Measurements from ENCODE around the gene GRM3.

The GRM3 gene

GRCh38 chr7:86815556-86815955, 171.8 kb downstream of the GRM3 start:
- no peak for TF ChIP-seq CTCF (IDR thresholded peaks at IDR 0.05; ENCODE audit: insufficient read depth, low read length, missing control alignments)
- ChIA-PET POLR2A (no interaction called here), CTCF (interaction anchor here (0.9 to 1.4 kb wide), 2 partner anchors 20 to 926 kb away, joined by 3 to 4 read pairs; no protein-coding TSS in a partner anchor)
- H3K4me3 ChIP-seq (ENCODE audit: low read depth, low read length) = no peak overlapping the region
- no peak for DNase-seq (ENCODE audit: low read depth, low spot score)

- DNase-seq (ENCODE audit: low read depth, low spot score) = no peak
- ChIA-PET POLR2A (no interaction called here), CTCF (no interaction called here)
- H3K4me3 ChIP-seq (ENCODE audit: low read depth, low read length) = no peak overlapping the region
- no peak for TF ChIP-seq CTCF (IDR thresholded peaks at IDR 0.05; ENCODE audit: insufficient read depth, low read length, missing control alignments)
Measured at GRCh38 chr7:86818903-86819302, 175.2 kb downstream of the GRM3 start.

GRCh38 chr7:86823769-86824168, 180.1 kb downstream of the GRM3 start:
- POLR2A ChIA-PET = no interaction called here
- no peak for TF ChIP-seq CTCF (IDR thresholded peaks at IDR 0.05; ENCODE audit: insufficient read depth, low read length, missing control alignments)
- no peak for DNase-seq (ENCODE audit: low read depth, low spot score)
- CTCF ChIA-PET = no interaction called here
- no peak overlapping the region for H3K4me3 ChIP-seq (ENCODE audit: low read depth, low read length)

- DNase-seq (ENCODE audit: low read depth, low spot score) = no peak
- POLR2A ChIA-PET = no interaction called here
- H3K4me3 ChIP-seq (ENCODE audit: low read depth, low read length) = no peak overlapping the region
- CTCF ChIA-PET = no interaction called here
- TF ChIP-seq CTCF (IDR thresholded peaks at IDR 0.05; ENCODE audit: insufficient read depth, low read length, missing control alignments) = no peak
Measured at GRCh38 chr7:86825264-86825663, 181.6 kb downstream of the GRM3 start.

GRCh38 chr7:86826948-86827347, 183.2 kb downstream of the GRM3 start:
- POLR2A ChIA-PET = no interaction called here
- H3K4me3 ChIP-seq (ENCODE audit: low read depth, low read length) = no peak overlapping the region
- no peak for DNase-seq (ENCODE audit: low read depth, low spot score)
- CTCF ChIA-PET = no interaction called here
- TF ChIP-seq CTCF (IDR thresholded peaks at IDR 0.05; ENCODE audit: insufficient read depth, low read length, missing control alignments) = no peak

- ChIA-PET POLR2A (no interaction called here), CTCF (no interaction called here)
- no peak overlapping the region for H3K4me3 ChIP-seq (ENCODE audit: low read depth, low read length)
- DNase-seq (ENCODE audit: low read depth, low spot score) = no peak
- TF ChIP-seq CTCF (IDR thresholded peaks at IDR 0.05; ENCODE audit: insufficient read depth, low read length, missing control alignments) = no peak
Measured at GRCh38 chr7:86833360-86833759, 189.7 kb downstream of the GRM3 start.
